HL-60 (cell line): ENCODE measurements around the gene SLC15A1.

ENCODE experiments used
- DNase-seq, 2 experiments: peaks; one replicate each; pipeline ENCODE4 v3.0.0-alpha.2; 2010 to 2020; ENCODE audit warnings: low read depth in 1 of 2, low spot score in 1 of 2
- H3K27ac ChIP-seq: fragments of 250-450 bp; sonication (Bioruptor Pico); replicated peaks from 2 replicates; pipeline ENCODE4 v1.5.1; 2020; ENCODE audit warnings: mild to moderate bottlenecking, moderate library complexity
- H3K27me3 ChIP-seq: fragments of 250-450 bp; sonication (Bioruptor Pico); 2 replicates; pipeline ENCODE4 v1.5.1; 2021; ENCODE audit warnings: mild to moderate bottlenecking, moderate library complexity; ENCODE audit not compliant: insufficient read depth, poor library complexity, severe bottlenecking
- H3K4me3 ChIP-seq: replicated peaks from 2 replicates; pipeline ENCODE4 v1.5.1; 2011; ENCODE audit warnings: mild to moderate bottlenecking, control low read depth, low read length; ENCODE audit not compliant: insufficient read depth
- GABPA ChIP-seq: IDR thresholded peaks from 2 replicates; pipeline ENCODE4 v1.6.1; 2012; ENCODE audit warnings: low read depth
- POLR2AphosphoS5 ChIP-seq: IDR thresholded peaks from 2 replicates; pipeline ENCODE4 v1.6.1; 2012; ENCODE audit warnings: low read depth
- SPI1 ChIP-seq: IDR thresholded peaks from 2 replicates; pipeline ENCODE4 v1.6.1; 2012; ENCODE audit warnings: low read depth, mild to moderate bottlenecking, borderline replicate concordance
- long read RNA-seq: library from polyadenylated mRNA; unstranded; transcript quantifications from one replicate; pipeline ENCODE4 v2.0.0, GENCODE V29; 2020
- TF ChIP-seq, protein P1 (sequence below): IDR thresholded peaks from one replicate; pipeline ENCODE4 v1.5.1; 2011; ENCODE audit warnings: low read length, control low read depth, inconsistent platforms; ENCODE audit not compliant: insufficient read depth
- TF ChIP-seq, protein P2 (sequence below): IDR thresholded peaks from 2 replicates; pipeline ENCODE4 v1.6.1; 2012; ENCODE audit warnings: low read depth; ENCODE audit not compliant: insufficient replicate concordance

SLC15A1 gene, protein sequence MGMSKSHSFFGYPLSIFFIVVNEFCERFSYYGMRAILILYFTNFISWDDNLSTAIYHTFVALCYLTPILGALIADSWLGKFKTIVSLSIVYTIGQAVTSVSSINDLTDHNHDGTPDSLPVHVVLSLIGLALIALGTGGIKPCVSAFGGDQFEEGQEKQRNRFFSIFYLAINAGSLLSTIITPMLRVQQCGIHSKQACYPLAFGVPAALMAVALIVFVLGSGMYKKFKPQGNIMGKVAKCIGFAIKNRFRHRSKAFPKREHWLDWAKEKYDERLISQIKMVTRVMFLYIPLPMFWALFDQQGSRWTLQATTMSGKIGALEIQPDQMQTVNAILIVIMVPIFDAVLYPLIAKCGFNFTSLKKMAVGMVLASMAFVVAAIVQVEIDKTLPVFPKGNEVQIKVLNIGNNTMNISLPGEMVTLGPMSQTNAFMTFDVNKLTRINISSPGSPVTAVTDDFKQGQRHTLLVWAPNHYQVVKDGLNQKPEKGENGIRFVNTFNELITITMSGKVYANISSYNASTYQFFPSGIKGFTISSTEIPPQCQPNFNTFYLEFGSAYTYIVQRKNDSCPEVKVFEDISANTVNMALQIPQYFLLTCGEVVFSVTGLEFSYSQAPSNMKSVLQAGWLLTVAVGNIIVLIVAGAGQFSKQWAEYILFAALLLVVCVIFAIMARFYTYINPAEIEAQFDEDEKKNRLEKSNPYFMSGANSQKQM
- long read RNA-seq, partial matches to known transcripts, result 0 of 1 reads
- long read RNA-seq, other reads (novel, unspliced or antisense), result 1 of 1 reads

DNA sequence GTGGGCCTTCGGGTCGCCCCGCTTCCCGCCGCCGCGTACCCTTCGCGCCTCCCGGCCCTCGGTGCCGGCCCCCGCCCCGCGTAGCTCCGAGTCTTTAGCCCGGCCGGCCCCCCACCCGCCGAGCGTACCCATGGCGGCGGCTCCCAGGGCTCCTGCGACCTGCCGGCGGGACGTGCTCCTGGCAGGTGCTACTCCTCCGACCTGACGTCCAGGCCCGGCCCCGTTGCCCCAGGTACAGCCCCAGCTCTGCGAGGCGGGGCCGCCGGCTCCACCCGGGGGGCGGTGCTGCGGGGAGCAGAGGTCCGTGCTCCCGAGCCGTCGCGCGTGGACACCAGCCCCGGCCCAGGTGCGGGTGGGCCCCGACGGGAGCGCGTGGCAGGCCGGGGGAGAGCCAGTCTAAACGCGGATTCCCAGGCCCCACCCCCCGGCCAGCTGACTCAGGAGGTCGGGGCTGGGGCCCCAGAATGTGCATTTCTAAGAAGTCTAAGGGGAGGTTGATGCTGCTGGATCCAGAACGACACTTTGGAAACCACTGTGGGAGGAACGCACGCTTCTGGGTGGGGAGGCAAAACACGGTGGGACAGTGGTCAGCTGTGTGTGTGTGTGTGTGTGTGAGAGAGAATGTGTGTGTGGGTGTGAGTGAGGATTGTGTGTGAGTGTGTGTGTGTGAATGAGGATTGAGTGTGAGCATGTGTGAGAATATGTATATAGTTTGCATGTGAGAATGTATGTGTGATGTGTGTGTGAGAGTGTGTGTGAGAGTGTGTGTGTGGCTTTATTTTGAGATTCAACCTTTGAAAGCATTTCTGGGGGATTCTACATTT, at the start of gene SLC15A1:
TSS of gene SLC15A1 (minus strand) at position 206 of the 824 bp plus-strand sequence. CDS start at position 132, 74 bp downstream.
- DNase-seq, result no peak
- no peak within 1 kb of the TSS for H3K4me3 ChIP-seq
- H3K27me3 ChIP-seq, result peaks cover 41% of the 10 kb centered on the region
- TF ChIP-seq POLR2AphosphoS5 (no peak), SPI1 (no peak), GABPA (no peak)
- TF ChIP-seq, protein P1, sequence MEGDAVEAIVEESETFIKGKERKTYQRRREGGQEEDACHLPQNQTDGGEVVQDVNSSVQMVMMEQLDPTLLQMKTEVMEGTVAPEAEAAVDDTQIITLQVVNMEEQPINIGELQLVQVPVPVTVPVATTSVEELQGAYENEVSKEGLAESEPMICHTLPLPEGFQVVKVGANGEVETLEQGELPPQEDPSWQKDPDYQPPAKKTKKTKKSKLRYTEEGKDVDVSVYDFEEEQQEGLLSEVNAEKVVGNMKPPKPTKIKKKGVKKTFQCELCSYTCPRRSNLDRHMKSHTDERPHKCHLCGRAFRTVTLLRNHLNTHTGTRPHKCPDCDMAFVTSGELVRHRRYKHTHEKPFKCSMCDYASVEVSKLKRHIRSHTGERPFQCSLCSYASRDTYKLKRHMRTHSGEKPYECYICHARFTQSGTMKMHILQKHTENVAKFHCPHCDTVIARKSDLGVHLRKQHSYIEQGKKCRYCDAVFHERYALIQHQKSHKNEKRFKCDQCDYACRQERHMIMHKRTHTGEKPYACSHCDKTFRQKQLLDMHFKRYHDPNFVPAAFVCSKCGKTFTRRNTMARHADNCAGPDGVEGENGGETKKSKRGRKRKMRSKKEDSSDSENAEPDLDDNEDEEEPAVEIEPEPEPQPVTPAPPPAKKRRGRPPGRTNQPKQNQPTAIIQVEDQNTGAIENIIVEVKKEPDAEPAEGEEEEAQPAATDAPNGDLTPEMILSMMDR, result no peak
- TF ChIP-seq, protein P2, sequence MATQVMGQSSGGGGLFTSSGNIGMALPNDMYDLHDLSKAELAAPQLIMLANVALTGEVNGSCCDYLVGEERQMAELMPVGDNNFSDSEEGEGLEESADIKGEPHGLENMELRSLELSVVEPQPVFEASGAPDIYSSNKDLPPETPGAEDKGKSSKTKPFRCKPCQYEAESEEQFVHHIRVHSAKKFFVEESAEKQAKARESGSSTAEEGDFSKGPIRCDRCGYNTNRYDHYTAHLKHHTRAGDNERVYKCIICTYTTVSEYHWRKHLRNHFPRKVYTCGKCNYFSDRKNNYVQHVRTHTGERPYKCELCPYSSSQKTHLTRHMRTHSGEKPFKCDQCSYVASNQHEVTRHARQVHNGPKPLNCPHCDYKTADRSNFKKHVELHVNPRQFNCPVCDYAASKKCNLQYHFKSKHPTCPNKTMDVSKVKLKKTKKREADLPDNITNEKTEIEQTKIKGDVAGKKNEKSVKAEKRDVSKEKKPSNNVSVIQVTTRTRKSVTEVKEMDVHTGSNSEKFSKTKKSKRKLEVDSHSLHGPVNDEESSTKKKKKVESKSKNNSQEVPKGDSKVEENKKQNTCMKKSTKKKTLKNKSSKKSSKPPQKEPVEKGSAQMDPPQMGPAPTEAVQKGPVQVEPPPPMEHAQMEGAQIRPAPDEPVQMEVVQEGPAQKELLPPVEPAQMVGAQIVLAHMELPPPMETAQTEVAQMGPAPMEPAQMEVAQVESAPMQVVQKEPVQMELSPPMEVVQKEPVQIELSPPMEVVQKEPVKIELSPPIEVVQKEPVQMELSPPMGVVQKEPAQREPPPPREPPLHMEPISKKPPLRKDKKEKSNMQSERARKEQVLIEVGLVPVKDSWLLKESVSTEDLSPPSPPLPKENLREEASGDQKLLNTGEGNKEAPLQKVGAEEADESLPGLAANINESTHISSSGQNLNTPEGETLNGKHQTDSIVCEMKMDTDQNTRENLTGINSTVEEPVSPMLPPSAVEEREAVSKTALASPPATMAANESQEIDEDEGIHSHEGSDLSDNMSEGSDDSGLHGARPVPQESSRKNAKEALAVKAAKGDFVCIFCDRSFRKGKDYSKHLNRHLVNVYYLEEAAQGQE, result no peak
- no peak within 1 kb of the TSS for H3K27ac ChIP-seq

DNA sequence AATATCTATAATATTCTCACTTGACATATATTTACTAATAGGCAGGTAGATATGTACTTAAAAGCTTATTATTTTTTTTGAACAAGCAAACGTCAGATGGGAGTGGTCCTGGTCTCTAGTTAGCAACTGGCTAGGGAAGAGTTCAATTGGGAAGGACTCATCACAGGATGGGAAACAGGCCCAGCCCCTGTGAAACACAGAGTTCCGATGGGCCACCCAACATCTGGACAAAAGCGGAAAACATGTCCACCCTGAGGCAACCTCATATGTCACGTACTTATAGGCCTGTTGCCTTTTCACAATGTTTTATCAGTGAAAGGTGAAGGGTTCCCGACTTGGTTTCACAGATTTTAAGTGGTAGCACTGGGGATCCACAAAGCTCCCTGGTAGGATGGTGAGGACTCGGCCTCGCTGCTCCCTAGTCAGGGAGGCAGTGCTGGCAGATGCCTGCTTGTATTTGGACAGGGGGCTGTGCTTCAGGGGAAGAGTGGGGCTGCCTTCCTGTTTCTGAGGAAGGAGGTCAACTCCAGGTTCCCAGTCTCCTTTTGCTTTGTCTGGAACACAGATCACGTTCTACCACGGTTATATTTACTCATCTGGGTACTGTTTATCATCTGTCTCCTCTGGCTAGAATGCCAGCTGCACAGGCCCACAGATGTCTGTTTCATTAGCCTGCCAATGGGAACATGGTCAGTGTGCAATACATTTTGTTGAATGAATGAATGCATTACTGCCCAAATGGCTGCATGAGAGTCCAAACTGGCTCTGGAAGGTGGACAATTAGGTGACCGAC, 49.4 kb upstream of the SLC15A1 start:
- no peak for DNase-seq
- peaks cover 4% of the 10 kb centered on the region for H3K27me3 ChIP-seq
- TF ChIP-seq GABPA, result no peak
- TF ChIP-seq, protein P1, result no peak
- TF ChIP-seq SPI1, result no peak
- TF ChIP-seq, protein P2, result no peak
- TF ChIP-seq POLR2AphosphoS5, result no peak
- no peak overlapping the region for H3K27ac ChIP-seq
- no peak overlapping the region for H3K4me3 ChIP-seq

DNA sequence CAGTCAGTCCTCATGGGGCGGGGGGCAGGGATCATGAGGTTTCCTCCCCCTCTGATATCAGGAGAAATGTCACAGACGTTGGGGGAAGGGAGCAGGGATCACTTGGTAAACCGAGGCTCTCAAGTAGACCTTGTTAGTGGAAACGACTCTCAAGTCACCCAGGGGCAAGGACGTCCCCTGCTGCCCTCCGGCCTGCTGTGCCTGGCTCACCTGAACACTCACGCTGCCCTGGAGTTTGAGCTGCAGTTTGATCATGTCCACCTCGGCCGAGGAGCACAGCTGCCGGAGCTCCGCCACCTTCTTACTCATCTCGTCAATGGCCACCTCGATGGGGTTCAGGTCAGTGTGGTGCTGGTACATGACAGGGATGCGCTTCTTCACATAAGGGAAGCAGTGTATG, 47.6 kb upstream of the SLC15A1 start:
- Histone ChIP-seq H3K4me3 (no peak overlapping the region), H3K27me3 (peaks cover 4% of the 10 kb centered on the region), H3K27ac (no peak overlapping the region)
- TF ChIP-seq SPI1 (no peak), POLR2AphosphoS5 (no peak), GABPA (no peak)
- TF ChIP-seq, protein P2, result no peak
- TF ChIP-seq, protein P1, result no peak
- DNase-seq, result no peak
